ENCODE measurements around the gene YARS1.

Gene YARS1

GRCh38 chr1:32741413-32742198, 75.6 kb downstream of the YARS1 start:
- DNase-seq = no peak

GRCh38 chr1:32741059-32741412, 76.1 kb downstream of the YARS1 start:
- DNase-seq = no peak

GRCh38 chr1:32736812-32737791, 80.1 kb downstream of the YARS1 start:
- DNase-seq = no peak

- no peak for DNase-seq
Measured at GRCh38 chr1:32733582-32734321, 83.4 kb downstream of the YARS1 start.

- no peak for DNase-seq
Measured at GRCh38 chr1:32729254-32730046, 87.7 kb downstream of the YARS1 start.

GRCh38 chr1:32728413-32729077, 88.6 kb downstream of the YARS1 start:
- DNase-seq = no peak

GRCh38 chr1:32727876-32728275, 89.3 kb downstream of the YARS1 start:
- DNase-seq = no peak

- DNase-seq = no peak
Measured at GRCh38 chr1:32725615-32725982, 91.6 kb downstream of the YARS1 start.
